KMS-11 (cell line): ENCODE results near the gene KCNE4.
A peak's percentile ranks its signal among the peaks of the same experiment; 100 is the strongest.

Experiments used
- H2AFZ ChIP-seq: fragments of 200-600 bp; sonication (generic); 2 replicates; pipeline ENCODE4 v1.6.1; 2016; ENCODE audit warnings: antibody characterized with exemption, mixed run types, low read depth
- H3K27ac ChIP-seq: fragments of 200-600 bp; sonication (generic); 2 replicates; pipeline ENCODE4 v1.6.1; 2016; ENCODE audit warnings: mild to moderate bottlenecking, mixed run types
- H3K27me3 ChIP-seq: fragments of 200-600 bp; sonication (generic); 2 replicates; pipeline ENCODE4 v1.6.1; 2017; ENCODE audit warnings: mild to moderate bottlenecking, low read depth, mixed run types, moderate library complexity; ENCODE audit not compliant: insufficient read depth
- H3K36me3 ChIP-seq: fragments of 200-600 bp; sonication (generic); 2 replicates; pipeline ENCODE4 v1.6.1; 2017; ENCODE audit warnings: mild to moderate bottlenecking, mixed run types; ENCODE audit not compliant: insufficient read depth
- H3K4me1 ChIP-seq: fragments of 200-600 bp; sonication (generic); 2 replicates; pipeline ENCODE4 v1.6.1; 2016; ENCODE audit warnings: mild to moderate bottlenecking, low read depth, mixed run types; ENCODE audit not compliant: poor library complexity, severe bottlenecking
- H3K4me2 ChIP-seq: fragments of 200-600 bp; sonication (generic); 2 replicates; pipeline ENCODE4 v1.7.0; 2016; ENCODE audit warnings: mild to moderate bottlenecking, mixed run types
- H3K4me3 ChIP-seq: fragments of 200-600 bp; sonication (generic); IDR thresholded peaks from 2 replicates; pipeline ENCODE4 v1.6.1; 2017; ENCODE audit warnings: low read depth, low read length, mixed read lengths; ENCODE audit not compliant: insufficient read depth
- H3K79me2 ChIP-seq: fragments of 200-600 bp; sonication (generic); 2 replicates; pipeline ENCODE4 v1.6.1; 2016; ENCODE audit warnings: low read depth, mixed run types; ENCODE audit not compliant: insufficient read depth
- H3K9ac ChIP-seq: fragments of 200-600 bp; sonication (generic); 2 replicates; pipeline ENCODE4 v1.6.1; 2016; ENCODE audit warnings: mild to moderate bottlenecking, mixed run types
- H4K20me1 ChIP-seq: fragments of 200-600 bp; sonication (generic); 2 replicates; pipeline ENCODE4 v1.6.1; 2016; ENCODE audit warnings: mild to moderate bottlenecking, mixed run types; ENCODE audit not compliant: insufficient read depth
- TF ChIP-seq, protein P1 (sequence below): fragments of 200-600 bp; sonication (generic); conservative IDR thresholded peaks from 2 replicates; pipeline ENCODE4 v1.6.1; 2017; ENCODE audit warnings: low read depth, mild to moderate bottlenecking, antibody characterized with exemption, low read length, moderate library complexity, mixed read lengths

The KCNE4 gene

DNA sequence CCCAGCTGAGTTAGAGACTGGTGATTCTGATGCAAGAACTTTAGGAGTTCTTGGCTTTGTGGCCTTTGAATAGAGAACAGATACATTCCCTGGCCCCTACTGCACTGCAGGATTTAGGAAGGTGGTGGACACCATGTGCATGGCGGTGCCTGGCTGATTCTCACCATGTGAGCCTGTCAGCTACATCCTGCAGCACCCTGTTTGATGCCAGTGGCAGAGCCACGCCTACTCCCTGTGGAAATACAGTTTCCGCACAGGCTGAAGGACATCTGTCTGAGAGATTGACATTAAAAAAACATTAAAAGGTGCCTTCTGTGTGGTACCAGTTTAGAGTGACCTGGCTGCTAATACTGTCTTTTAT, 50.0 kb downstream of the KCNE4 start:
- H3K9ac ChIP-seq = no peak overlapping the region
- no peaks in the 10 kb centered on the region for H3K36me3 ChIP-seq
- H3K4me3 ChIP-seq = no peak overlapping the region
- no peak overlapping the region for H3K27ac ChIP-seq
- TF ChIP-seq, protein P1, sequence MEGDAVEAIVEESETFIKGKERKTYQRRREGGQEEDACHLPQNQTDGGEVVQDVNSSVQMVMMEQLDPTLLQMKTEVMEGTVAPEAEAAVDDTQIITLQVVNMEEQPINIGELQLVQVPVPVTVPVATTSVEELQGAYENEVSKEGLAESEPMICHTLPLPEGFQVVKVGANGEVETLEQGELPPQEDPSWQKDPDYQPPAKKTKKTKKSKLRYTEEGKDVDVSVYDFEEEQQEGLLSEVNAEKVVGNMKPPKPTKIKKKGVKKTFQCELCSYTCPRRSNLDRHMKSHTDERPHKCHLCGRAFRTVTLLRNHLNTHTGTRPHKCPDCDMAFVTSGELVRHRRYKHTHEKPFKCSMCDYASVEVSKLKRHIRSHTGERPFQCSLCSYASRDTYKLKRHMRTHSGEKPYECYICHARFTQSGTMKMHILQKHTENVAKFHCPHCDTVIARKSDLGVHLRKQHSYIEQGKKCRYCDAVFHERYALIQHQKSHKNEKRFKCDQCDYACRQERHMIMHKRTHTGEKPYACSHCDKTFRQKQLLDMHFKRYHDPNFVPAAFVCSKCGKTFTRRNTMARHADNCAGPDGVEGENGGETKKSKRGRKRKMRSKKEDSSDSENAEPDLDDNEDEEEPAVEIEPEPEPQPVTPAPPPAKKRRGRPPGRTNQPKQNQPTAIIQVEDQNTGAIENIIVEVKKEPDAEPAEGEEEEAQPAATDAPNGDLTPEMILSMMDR = no peak; the same call in 1 of the 2 replicates
- H3K79me2 ChIP-seq = no peaks in the 10 kb centered on the region
- H4K20me1 ChIP-seq = no peaks in the 10 kb centered on the region
- H3K27me3 ChIP-seq = peaks cover 4% of the 10 kb centered on the region; the same call in 1 of the 2 replicates
- no peak overlapping the region for H2AFZ ChIP-seq
- H3K4me1 ChIP-seq = peaks cover 48% of the 10 kb centered on the region
- H3K4me2 ChIP-seq = peak overlapping the region; percentile 31; the same call in 1 of the 2 replicates

DNA sequence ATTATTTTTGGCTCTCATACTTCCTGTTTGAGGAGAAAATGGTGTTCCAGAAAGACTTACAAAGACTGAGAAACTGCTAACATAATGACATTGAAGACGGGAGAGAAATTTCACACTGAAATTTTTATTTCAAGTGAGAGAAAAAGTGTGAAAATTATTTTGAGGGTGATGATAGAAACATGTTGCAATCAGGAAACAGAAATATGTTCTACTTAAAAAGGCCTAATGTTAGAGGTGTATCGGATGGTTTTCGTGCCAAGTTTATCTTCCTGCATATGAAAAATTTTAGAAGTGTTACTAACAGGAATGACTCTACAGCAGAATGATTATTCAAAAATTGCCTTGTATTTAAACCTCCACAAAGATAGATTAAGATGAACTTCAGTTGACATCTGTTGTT, 50.5 kb downstream of the KCNE4 start:
- H3K27ac ChIP-seq = no peak overlapping the region
- no peak overlapping the region for H3K4me3 ChIP-seq
- H3K9ac ChIP-seq = no peak overlapping the region
- no peaks in the 10 kb centered on the region for H3K36me3 ChIP-seq
- H3K4me1 ChIP-seq = peaks cover 48% of the 10 kb centered on the region
- no peaks in the 10 kb centered on the region for H3K79me2 ChIP-seq
- no peak overlapping the region for H2AFZ ChIP-seq
- peaks cover 4% of the 10 kb centered on the region; the same call in 1 of the 2 replicates for H3K27me3 ChIP-seq
- no peaks in the 10 kb centered on the region for H4K20me1 ChIP-seq
- TF ChIP-seq, protein P1 = no peak
- no peak overlapping the region for H3K4me2 ChIP-seq

DNA sequence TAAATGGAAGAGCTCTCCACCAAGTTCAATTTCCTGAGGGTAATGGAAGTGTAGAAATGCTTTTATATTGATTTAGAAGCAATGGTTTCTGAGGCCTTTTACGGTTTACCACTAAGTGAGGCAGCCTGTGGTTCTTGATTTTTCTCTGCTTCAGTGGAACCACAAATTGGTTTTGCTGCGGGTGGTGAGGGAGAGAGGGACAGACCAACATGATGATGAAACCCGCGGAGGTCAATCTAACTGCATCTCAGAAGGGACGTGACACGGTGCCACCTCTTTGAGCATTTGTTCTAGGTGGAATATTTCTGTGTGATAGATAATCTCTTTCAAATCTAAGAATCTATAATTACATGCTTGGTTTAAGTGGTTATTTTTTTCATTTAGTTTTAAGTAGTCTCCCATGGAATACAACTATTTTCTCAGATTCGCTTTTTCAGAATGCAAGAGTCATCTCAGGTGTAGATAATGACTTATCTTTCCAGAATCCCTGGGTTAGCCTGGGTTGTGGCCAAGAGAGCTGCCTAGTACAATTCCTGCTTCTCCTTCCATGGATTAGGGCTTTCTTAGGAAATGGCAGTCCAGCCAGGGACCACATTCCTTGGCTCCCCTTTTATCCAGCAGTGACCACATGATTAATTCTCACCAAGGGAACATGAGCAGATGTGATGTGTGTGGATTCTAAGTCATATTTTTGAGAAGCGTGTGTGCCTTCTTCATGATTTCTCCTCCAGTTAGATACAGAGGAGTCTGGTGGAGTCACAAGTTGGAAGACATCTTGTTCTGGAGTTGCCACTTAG, 52.5 kb downstream of the KCNE4 start:
- Histone ChIP-seq H2AFZ (no peak overlapping the region), H3K9ac (no peak overlapping the region), H4K20me1 (no peaks in the 10 kb centered on the region), H3K4me2 (peak overlapping the region; percentile 53), H3K27ac (no peak overlapping the region; the same call in 1 of the 2 replicates), H3K4me1 (peaks cover 48% of the 10 kb centered on the region), H3K79me2 (no peaks in the 10 kb centered on the region), H3K27me3 (peaks cover 4% of the 10 kb centered on the region; the same call in 1 of the 2 replicates), H3K36me3 (no peaks in the 10 kb centered on the region), H3K4me3 (no peak overlapping the region)
- TF ChIP-seq, protein P1 = no peak
